DND-41 (cell line): ENCODE data around the gene NEK2.
"Not testable (repeated sequence)": the region's sequence is repeated elsewhere in the genome, so short reads cannot be mapped to it uniquely, and the experiment has no call there.

Experiments used
- ATAC-seq: fragments of 200-7000 bp; cut with Tn5 transposase; 3 replicates; pipeline ENCODE4 v1.9.1; 2021; ENCODE audit warnings: low read depth; ENCODE audit not compliant: insufficient read depth
- DNase-seq: peaks from one replicate; pipeline ENCODE4 v3.0.0-alpha.2; 2020
- H2AFZ ChIP-seq: 2 replicates; pipeline ENCODE4 v1.6.0; 2012; ENCODE audit warnings: low read depth, low read length
- H3K27ac ChIP-seq: 2 replicates; pipeline ENCODE4 v1.5.1; 2012; ENCODE audit warnings: low read length, inconsistent platforms
- H3K27me3 ChIP-seq: fragments of 200-600 bp; sonication (generic); 2 replicates; pipeline ENCODE4 v1.6.0; 2012; ENCODE audit warnings: low read length, mild to moderate bottlenecking, inconsistent platforms; ENCODE audit not compliant: insufficient read depth, poor library complexity
- H3K36me3 ChIP-seq: 2 replicates; pipeline ENCODE4 v1.5.1; 2012; ENCODE audit warnings: low read length, inconsistent platforms; ENCODE audit not compliant: insufficient read depth
- H3K4me1 ChIP-seq: 2 replicates; pipeline ENCODE4 v1.5.1; 2012; ENCODE audit warnings: mild to moderate bottlenecking, low read length; ENCODE audit not compliant: insufficient read depth
- H3K4me2 ChIP-seq: 2 replicates; pipeline ENCODE4 v1.6.0; 2012; ENCODE audit warnings: mild to moderate bottlenecking, moderate library complexity, low read length, inconsistent platforms; ENCODE audit not compliant: insufficient read depth
- H3K4me3 ChIP-seq, 2 experiments: fragments of 200-600 bp in 1 of 2; shearing (Covaris generic) in 1 of 2; 2 replicates each; pipeline ENCODE4 v1.5.1; 2012 to 2016; ENCODE audit warnings: inconsistent platforms in 2 of 2, low read length in 2 of 2, mild to moderate bottlenecking in 2 of 2, low read depth in 1 of 2, moderate library complexity in 1 of 2
- H3K79me2 ChIP-seq: 2 replicates; pipeline ENCODE4 v1.6.0; 2012; ENCODE audit warnings: low read length, inconsistent platforms; ENCODE audit not compliant: insufficient read depth
- H3K9ac ChIP-seq: 2 replicates; pipeline ENCODE4 v1.6.0; 2012; ENCODE audit warnings: low read depth, mild to moderate bottlenecking, inconsistent platforms, low read length, moderate library complexity
- H3K9me3 ChIP-seq: 2 replicates; pipeline ENCODE4 v1.5.1; 2012; ENCODE audit warnings: low read length, moderate library complexity, mild to moderate bottlenecking, inconsistent platforms; ENCODE audit not compliant: insufficient read depth, severe bottlenecking
- H4K20me1 ChIP-seq: 2 replicates; pipeline ENCODE4 v1.6.0; 2012; ENCODE audit warnings: low read length; ENCODE audit not compliant: insufficient read depth
- EZH2 ChIP-seq: IDR thresholded peaks from 3 replicates; pipeline ENCODE4 v1.6.1; 2012; ENCODE audit warnings: borderline replicate concordance, low read depth, mild to moderate bottlenecking, moderate library complexity, low read length, inconsistent platforms; ENCODE audit not compliant: severe bottlenecking
- TF ChIP-seq, protein P1 (sequence below): IDR thresholded peaks from 2 replicates; pipeline ENCODE4 v1.5.1; 2012; ENCODE audit warnings: borderline replicate concordance, low read length, moderate library complexity, mild to moderate bottlenecking; ENCODE audit not compliant: poor library complexity, severe bottlenecking; ENCODE audit errors: extremely low read depth

Gene NEK2

GRCh38 chr1:211646566-211646965 is 28.9 kb downstream of the NEK2 start:
- Histone ChIP-seq H3K9ac (no peak overlapping the region), H3K9me3 (no peaks in the 10 kb centered on the region), H3K27ac (no peak overlapping the region), H3K4me1 (peaks cover 6% of the 10 kb centered on the region; the same call in 1 of the 2 replicates), H3K36me3 (no peaks in the 10 kb centered on the region), H3K79me2 (no peaks in the 10 kb centered on the region), H3K27me3 (peaks cover 17% of the 10 kb centered on the region), H3K4me3 (no peak overlapping the region), H3K4me2 (no peak overlapping the region), H4K20me1 (no peaks in the 10 kb centered on the region), H2AFZ (no peak overlapping the region)
- ATAC-seq (no peak), DNase-seq (no peak)
- TF ChIP-seq, protein P1, sequence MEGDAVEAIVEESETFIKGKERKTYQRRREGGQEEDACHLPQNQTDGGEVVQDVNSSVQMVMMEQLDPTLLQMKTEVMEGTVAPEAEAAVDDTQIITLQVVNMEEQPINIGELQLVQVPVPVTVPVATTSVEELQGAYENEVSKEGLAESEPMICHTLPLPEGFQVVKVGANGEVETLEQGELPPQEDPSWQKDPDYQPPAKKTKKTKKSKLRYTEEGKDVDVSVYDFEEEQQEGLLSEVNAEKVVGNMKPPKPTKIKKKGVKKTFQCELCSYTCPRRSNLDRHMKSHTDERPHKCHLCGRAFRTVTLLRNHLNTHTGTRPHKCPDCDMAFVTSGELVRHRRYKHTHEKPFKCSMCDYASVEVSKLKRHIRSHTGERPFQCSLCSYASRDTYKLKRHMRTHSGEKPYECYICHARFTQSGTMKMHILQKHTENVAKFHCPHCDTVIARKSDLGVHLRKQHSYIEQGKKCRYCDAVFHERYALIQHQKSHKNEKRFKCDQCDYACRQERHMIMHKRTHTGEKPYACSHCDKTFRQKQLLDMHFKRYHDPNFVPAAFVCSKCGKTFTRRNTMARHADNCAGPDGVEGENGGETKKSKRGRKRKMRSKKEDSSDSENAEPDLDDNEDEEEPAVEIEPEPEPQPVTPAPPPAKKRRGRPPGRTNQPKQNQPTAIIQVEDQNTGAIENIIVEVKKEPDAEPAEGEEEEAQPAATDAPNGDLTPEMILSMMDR = no peak
- TF ChIP-seq EZH2 = no peak

DNA sequence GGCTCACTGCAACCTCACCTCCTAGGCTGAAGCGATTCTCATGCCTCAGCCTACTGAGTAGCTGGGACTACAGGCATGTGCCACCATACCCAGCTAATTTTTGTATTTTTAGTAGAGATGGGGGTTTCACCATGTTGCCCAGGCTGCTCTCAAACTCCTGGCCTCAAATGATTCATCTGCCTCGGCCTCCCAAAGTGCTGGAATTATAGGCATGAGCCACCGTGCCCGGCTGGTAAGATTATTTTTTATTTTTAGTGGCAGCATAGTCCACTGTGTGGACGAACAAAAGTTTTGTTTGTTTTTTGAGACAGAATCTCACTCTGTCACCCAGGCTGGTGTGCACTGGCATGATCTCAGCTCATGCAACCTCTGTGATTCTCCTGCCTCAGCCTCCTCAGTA is 29.8 kb downstream of the NEK2 start:
- not testable (repeated sequence) for H3K4me2 ChIP-seq, ATAC-seq, H3K9ac ChIP-seq, H3K4me3 ChIP-seq, DNase-seq, H3K27ac ChIP-seq, H3K36me3 ChIP-seq, H3K4me1 ChIP-seq, H3K9me3 ChIP-seq, H3K79me2 ChIP-seq, H2AFZ ChIP-seq, H4K20me1 ChIP-seq
- H3K27me3 ChIP-seq = peaks cover 16% of the 10 kb centered on the region

DNA sequence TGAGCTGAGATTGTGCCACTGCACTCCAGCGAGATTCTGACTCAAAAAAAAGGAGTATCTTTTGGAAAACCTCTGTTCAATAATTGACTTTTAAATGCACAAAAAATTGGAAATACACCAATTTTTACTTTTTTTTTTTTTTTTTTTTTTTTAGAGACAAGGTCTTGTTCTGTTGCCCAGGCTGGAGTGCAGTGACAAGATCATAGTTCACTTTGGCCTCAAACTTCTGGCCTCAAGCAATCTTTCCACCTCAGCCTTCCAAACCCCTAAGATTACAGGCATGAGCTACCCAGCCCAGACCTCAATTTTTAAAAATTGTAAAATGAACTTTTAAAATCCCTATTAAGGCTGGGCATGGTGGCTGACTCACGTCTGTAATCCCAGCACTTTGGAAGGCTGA is 30.8 kb downstream of the NEK2 start:
- Histone ChIP-seq H3K9ac (no peak overlapping the region), H3K4me1 (peaks cover 6% of the 10 kb centered on the region; the same call in 1 of the 2 replicates), H3K27ac (no peak overlapping the region), H2AFZ (no peak overlapping the region), H3K4me3 (no peak overlapping the region), H3K36me3 (no peaks in the 10 kb centered on the region), H3K27me3 (peaks cover 21% of the 10 kb centered on the region), H3K79me2 (no peaks in the 10 kb centered on the region), H3K4me2 (no peak overlapping the region), H4K20me1 (no peaks in the 10 kb centered on the region), H3K9me3 (no peaks in the 10 kb centered on the region)
- ATAC-seq = no peak
- TF ChIP-seq EZH2 = no peak
- TF ChIP-seq, protein P1 = no peak
- no peak for DNase-seq

GRCh38 chr1:211643324-211644212 is 31.9 kb downstream of the NEK2 start:
- Histone ChIP-seq H3K4me2 (peak overlapping the region; percentile 39; the same call in 1 of the 2 replicates), H2AFZ (peak overlapping the region; percentile 9; the same call in 1 of the 2 replicates), H3K4me3 (no peak overlapping the region; a peak in 1 of 4 replicates), H3K9me3 (no peaks in the 10 kb centered on the region), H4K20me1 (no peaks in the 10 kb centered on the region), H3K9ac (no peak overlapping the region), H3K27ac (no peak overlapping the region), H3K27me3 (peaks cover 17% of the 10 kb centered on the region), H3K36me3 (no peaks in the 10 kb centered on the region), H3K79me2 (no peaks in the 10 kb centered on the region), H3K4me1 (peaks cover 6% of the 10 kb centered on the region; the same call in 1 of the 2 replicates)
- ATAC-seq (peak; percentile 84), DNase-seq (peak; percentile 56)
- TF ChIP-seq, protein P1 = no peak
- no peak for TF ChIP-seq EZH2
